GM21447 (cell line): Measurements from ENCODE around the gene SBK3.

ENCODE experiments used
- ATAC-seq: cut with Tn5 transposase; IDR thresholded peaks from one replicate; pipeline ENCODE4 v1.9.1; 2021; ENCODE audit not compliant: unreplicated experiment

SBK3 gene

GRCh38 chr19:55491546-55492360 is 53.6 kb downstream of the SBK3 start:
- ATAC-seq, result no peak
